ENCODE results near the gene CENPO.

Gene CENPO

DNA sequence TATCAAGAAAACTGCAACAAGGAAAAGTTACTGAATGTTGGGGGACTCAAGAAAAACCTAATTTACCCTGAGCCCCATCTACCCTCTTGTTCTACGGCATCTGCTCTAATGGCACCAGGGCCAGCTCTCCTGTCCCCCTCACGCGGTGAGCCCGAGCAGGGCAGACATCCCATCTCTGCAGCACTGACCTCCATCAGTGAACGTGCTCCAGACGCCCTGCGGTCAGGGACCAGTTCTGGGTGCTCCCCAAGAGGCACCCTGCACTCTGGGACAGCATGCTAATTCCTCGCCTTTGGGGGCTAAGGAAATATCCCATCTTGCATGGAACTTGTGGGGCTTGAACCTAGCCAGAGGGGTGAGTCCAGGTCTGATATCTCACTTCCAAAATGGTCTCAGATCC, 43.0 kb downstream of the CENPO start:
- no peak overlapping the region for H3K4me3 ChIP-seq (ENCODE audit: low read depth, low read length)

DNA sequence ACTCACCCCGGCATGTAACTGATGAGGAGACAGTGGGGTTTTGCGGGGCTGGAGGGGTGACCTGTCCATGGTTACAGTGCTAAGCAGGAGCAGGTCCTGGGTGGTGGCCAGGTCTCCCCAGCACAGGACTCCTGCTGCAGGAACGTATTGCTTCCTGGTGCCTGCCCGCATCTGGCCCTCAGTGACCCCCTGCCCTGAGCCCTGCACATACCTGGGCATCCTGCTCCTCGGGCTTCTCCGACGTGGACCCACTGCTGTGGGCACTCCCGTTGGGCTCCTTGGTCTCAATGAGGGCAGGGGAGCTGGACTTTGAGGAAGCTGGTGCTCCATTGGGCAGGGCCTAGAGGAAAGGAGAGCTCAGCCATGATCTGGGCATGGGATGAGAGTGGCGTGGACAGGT, 43.5 kb downstream of the CENPO start:
- H3K4me3 ChIP-seq (ENCODE audit: low read depth, low read length) = no peak overlapping the region

DNA sequence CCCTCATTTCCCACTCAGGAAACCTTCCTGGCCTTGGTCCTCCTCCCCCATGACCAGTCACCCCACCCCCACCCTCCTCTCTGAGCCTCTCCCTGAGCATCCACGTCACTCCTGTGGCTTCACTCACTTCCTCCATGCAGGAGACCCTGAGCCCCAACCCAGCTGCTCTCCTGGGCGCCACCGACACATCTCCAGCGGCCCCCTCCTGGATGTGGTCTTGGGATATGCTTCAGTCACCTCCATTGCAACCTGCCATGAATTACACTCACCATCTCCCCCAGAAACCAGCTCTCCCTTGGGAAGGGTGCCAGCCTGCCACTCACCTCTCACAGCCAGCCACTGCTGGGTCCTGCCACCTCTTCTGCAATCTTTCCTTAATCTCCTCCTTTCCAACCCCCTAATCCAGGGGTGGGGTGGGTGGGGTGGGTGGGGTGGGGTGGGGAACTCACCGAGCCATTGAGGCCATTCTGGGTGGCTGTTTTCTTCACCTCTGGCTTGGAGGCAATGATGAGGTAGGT, 44.8 kb downstream of the CENPO start:
- no peak overlapping the region for H3K4me3 ChIP-seq (ENCODE audit: low read depth, low read length)

DNA sequence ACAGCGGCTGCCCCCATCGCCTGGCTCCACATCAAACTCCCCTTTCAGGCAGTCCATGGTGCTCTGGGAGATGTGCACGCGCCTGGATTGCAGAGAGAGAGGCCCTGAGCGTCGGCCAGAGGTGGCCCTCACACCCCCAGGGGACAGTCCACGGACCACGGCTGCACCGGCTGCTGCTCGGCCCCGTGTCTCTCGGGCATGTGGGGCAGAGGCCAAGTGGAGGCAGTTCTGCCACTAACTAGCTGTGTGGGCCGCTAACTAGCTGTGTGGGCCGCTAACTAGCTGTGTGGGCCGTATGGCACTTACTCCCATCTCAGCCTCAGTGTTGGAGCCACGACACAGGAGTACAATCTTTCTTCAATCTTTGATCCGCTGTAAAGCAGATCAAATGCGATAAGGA, 45.3 kb downstream of the CENPO start:
- no peak overlapping the region for H3K4me3 ChIP-seq (ENCODE audit: low read depth, low read length)

DNA sequence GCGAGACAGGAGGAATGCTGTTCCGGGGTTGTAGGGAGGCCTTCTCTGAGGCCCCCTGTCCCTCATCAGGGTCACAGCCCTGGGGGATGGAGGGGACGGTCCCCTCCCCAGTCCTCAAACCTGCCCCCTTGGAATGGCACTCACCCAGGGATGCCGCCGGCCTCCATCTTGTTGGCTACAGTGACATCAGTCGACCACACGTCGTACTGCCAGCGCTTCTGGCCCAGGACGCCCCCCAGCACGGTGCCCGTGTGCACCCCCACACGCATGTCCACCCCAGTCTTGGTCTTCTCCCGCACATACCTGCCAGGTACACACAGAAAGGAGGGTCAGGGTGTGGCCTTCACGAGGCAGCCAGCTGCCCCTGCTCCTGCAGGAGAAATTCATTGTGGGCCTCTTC, 46.5 kb downstream of the CENPO start:
- H3K4me3 ChIP-seq (ENCODE audit: low read depth, low read length) = no peak overlapping the region

DNA sequence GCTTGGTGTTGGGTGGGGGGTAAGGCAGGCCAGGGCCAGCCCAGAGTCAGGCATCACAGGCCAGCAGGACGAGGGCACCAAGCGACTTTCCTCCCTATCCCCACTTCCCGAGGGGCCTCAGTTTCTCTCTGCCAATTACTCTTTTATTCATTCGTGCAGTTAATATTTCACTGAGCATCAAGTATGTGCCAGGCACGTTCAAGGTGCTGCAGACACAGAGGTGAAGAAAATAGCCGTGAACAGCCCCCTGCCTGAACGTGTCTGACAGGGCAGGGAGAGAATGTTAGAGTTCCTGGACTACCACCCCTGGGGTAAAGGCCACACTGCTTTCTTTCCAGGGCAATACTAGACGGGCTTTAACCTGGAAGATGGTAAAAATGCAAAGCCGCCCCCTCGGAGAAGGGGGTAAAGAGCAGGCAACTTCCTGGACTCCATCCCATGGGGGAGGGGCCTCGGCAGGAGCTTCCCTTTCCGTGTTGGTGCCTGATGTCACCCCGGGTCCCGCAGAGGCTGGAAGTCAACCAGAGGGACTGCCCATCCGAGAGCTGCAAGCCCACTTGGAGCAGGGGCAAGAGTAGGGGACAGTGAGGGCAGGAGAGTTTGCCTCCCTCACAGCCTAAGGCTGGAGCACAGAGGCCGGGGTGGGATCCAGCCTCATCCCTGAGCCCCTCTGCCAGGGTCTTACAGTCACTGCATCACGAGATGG, 47.1 kb downstream of the CENPO start:
- H3K4me3 ChIP-seq (ENCODE audit: low read depth, low read length) = no peak overlapping the region

DNA sequence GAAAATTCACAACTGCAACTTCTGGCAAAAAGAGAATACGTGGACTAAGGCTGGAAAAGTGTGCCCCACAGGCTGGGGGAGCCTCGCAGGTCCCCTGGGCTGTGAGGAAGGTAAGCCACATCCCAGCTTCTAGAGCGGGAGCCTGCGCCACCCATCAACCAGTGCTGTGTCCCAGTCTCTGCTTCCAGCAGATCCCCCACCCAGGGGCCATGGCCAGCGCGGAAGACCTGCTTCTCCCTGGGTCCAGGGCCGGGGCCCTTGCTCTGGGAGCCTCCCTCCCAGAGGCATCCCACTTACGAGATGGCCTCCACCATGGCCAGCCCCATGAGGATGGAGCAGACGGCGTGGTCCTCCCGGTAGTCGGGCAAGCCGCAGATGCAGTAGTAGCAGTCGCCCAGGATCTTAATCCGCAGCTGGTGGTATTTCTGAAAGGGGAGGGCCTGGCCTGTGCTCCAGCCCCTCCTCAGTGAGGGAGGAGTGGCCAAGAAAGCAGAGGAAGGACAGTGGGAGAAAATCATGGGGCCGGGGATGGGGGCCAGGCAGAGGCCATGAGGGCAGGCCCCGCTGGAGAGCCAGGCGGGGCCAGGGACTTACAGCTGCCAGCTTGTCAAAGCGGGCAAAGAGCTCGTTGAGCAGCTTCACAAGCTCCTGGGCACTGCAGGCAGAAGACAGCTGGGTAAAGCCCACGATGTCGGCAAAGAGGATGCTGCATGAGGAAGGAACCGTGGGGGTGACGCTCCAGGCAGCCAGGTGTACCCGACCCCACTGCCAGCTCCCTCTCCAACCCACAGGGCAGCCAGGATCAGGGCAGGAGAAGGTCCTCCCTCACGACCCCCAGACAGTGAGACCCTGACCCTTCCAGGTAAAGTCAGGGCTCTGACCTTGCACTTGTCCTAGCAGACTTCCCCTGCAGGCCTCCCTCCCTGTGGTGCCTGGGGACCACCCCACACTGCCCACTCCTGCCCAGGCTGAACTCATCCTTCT, 48.0 kb downstream of the CENPO start:
- no peak overlapping the region for H3K4me3 ChIP-seq (ENCODE audit: low read depth, low read length)

DNA sequence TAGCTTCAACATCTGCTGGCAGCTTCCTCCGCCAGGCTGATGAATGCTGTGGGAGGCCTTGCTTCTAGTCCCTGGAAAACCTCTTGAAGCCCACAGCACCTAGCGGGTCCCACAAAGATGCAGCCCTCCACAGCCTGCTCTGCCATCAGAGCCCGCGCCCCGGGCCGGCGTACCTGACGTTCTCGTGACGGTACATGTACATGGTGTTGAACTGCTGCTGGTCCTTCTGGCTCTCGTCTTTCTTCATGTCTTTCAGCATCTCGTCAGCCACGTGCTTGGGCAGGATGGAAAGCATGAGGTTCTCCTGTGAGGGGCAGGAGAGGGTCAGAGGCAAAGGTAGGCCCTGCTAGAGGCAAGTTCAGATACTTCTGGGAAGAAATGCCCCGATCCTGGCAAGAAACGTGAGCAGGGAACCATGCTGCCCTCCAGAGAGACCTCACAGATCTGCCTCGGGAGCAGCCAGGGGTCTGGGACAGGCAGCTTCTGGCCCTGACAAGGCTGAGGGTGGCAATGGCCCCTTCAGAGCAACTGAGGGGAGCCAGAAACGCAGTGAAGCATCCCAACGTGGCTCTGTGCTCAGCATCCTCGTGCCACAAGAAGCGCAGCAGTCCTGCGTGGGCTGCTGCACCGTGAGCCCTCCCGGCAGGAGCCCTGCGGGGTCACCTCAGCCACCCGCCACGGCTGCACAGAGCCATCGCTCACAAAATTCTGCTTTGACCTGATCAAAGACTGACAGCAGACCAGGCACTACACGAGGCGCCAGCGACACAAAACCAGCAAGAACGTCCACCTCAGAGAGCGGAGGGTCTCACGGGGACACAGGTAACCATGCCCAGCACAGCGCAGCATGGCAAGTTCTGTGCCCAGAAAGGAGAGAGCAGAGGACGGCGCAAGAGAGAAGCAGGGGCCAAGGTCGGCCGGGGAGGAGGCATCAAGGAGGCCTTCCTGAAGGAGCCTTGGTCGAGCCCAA, 49.1 kb downstream of the CENPO start:
- no peak overlapping the region for H3K4me3 ChIP-seq (ENCODE audit: low read depth, low read length)

DNA sequence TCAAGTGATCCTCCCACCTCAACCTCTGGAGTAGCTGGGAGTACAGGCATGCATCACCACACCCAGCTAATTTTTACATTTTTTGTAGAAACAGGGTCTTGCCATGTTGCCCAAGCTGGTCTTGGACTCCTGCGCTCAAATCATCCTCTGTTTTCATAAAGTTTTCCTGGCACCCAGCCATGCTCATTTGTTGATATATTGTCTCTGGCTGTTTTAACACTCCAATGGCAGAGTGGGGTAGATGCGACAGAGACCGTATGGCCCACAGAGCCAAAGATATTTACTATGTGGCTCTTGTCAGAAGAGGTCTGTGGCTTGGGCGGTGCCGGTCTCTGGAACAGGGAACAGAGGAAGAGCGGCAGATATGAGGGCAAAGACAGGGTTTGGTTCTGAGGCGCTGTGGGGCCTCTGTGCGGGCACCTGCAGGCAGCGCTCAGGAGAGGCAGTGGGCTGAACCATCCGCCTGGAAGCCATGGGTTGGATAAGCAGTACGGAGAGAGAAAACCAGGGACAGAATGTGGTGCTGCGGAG, 50.2 kb downstream of the CENPO start:
- H3K4me3 ChIP-seq (ENCODE audit: low read depth, low read length) = no peak overlapping the region

DNA sequence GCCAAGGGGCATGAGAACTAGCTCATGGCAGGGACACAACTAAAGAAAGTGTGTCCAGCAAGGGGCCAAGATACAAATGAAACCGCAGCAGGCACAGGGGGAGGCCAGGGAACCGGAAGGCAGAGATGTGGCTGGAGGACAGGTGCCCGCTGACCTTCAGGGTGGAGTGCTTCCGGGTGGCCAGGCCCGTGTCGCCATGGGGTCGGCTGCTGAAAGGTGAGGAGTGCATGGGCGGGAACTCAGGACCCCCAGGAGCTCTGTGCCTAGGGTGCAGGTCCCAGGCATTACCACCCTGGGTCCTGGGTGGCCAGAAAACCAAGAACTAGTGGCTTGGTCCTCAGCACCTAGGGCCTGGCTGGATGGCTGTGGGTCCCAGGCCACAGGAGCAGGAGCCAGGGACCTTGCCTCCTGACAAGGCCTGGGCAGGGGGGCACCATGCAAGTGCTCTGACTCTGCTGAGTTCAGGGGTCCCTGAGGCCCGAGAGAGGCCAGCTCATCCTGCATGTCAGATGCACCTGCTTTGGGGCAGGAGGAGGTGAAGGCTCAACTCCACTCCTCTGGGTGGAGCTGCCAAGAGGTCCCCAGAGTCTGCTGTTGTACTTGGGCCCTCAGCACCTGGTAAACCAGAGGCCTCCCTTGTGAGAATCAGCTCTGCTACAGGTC, 50.9 kb downstream of the CENPO start:
- no peak overlapping the region for H3K4me3 ChIP-seq (ENCODE audit: low read depth, low read length)

DNA sequence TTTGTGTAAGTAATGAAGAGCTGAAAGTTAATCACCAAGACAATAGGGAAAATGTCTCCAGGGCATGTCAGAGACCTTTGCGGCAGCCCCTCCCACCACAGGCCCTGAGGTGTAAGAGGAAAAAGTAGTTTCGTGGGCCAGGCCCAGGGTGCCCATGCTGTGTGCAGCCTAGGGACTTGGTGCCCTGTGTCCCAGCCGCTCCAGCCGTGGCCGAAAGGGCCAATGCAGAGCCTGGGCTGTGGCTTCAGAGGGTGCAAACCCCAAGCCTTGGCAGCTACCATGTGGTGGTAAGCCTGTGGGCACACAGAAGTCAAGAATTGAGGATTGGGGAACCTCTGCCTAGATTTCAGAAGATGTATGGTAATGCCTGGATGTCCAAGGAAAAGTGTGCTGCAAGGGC, 52.5 kb downstream of the CENPO start:
- no peak overlapping the region for H3K4me3 ChIP-seq (ENCODE audit: low read depth, low read length)

DNA sequence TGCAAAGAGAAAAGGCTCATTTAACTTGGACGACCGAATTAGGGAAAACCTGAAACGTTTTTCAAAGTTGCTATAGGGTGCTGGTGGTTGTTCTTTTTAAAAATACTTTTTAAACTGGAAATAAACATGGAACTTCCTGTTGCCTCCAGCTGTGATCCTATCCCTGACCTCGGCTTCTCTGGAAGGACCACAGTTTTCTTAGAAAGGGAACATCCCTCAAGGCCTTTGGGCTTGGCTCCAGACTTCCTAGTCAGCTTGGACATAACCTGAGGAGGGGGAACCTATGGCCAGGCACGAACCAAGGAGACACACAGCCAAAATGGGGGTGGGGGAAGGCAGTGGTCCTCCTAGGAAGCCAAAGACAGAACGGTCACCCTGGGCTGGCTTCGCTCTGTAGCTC, 57.7 kb downstream of the CENPO start:
- H3K4me3 ChIP-seq (ENCODE audit: low read depth, low read length) = no peak overlapping the region

DNA sequence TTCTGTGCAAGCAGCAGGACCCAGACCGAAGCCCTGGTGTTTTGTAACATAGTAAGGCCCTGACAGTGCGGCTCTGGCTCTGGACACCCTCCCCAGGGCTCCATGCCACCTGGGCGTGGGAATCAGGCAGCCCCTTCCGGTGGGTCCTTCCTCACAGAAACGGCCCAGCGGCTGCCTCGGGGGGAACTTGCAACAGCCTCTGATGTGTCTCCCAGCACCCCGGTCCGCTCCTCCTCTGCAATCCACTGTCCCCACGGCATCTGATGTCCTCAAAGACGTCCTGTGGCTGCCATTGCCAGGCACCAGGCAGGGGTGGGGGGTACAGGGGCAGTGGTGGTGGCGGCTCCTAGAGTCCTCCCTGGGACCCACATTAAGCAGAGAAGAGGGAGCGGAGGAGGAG, 58.8 kb downstream of the CENPO start:
- H3K4me3 ChIP-seq (ENCODE audit: low read depth, low read length) = no peak overlapping the region

DNA sequence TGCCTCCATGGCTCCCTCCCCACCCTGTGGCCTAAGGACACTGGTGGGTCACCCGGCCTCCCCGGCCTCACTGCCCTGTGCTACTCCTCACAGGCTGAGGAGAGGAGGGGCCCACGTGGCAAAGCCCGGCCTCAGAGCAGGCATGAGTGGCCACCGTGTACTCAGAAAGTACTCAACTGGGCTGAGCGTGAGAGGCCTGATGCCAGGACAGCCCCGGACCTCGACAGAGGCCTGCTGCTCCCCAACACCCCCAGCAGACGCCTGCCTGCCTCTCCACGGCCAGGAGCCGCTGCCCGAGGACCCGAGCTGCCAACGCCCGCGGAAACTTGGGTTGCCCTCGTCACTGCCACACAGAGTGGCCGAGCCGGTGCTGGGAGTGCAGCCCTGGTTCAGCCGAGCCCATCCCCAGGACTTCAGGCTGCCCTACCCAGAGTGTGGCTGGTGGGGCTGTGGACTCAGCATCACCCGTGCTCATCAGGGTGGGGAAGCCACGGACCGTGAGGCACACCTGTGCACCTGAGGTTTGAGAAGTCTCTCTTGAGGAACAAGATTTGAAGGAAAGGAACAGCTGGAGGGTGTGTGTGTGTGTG, 59.3 kb downstream of the CENPO start:
- no peak overlapping the region for H3K4me3 ChIP-seq (ENCODE audit: low read depth, low read length)

DNA sequence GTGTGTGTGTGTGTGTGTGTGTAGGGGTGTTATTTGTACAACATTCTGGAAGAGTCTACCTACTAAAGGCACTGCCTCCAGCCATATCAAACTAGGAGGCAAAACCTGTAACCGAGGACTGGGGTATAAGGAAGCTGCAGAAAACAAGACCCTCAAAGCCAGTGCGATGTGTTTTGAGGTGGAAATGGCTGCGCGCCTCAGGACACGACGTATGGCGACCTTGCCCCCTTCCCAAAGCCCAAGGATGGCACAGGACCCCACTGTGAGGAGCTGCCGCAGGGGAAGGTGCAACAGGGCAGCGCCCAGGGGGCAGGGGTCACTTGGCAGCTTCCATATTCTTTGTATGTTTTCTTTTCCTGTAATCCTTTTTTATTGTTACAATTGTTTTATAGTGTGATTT, 59.8 kb downstream of the CENPO start:
- no peak overlapping the region for H3K4me3 ChIP-seq (ENCODE audit: low read depth, low read length)

DNA sequence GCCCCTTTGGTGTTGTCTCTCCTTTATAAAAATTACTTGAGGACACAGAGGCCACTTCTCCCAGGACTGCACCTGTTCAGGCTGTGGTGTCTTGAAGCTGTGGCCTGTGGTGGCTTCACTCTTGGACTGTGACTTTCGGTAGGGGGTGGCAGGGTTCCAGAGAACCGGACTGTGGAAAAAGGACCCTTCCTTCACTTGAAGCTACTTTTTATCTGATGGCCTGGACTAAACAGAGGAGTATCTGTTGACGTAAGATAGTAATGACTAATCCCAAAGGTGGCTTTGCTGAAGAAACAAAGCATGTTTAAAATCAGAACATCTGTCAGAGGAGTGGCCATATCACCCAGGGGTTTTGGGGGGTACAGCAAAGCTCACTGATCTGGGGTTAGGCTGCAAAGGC, 60.8 kb downstream of the CENPO start:
- H3K4me3 ChIP-seq (ENCODE audit: low read depth, low read length) = no peak overlapping the region

DNA sequence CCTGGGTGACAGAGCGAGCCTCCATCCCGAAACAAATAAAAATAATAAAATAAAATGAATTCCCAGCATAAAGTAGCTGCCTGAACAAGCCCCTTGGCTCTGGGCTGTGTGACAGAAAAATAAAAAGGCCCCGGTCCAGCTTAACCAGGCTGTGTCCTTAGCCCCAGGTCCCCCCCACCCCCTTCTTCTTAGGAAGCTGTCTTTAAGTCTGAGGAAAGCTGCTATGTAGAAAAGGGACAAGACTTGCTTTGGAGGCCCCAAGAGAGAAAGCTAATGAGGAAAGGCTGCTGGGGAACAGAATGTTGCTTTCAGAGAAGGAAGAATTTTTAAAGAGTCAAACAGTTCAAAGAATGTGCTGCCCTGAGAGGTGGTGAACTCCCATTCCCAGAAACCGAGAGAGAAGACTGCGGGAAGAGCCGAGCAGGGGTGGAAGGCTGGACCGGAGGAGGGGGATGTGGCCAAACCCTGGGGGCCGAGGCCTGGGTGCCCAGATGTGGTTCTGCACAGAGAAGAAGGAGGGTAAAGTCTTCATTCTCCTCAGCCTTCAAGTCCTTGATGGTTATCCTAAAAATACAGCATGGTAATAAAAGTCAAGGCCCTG, 61.9 kb downstream of the CENPO start:
- H3K4me3 ChIP-seq (ENCODE audit: low read depth, low read length) = no peak overlapping the region

DNA sequence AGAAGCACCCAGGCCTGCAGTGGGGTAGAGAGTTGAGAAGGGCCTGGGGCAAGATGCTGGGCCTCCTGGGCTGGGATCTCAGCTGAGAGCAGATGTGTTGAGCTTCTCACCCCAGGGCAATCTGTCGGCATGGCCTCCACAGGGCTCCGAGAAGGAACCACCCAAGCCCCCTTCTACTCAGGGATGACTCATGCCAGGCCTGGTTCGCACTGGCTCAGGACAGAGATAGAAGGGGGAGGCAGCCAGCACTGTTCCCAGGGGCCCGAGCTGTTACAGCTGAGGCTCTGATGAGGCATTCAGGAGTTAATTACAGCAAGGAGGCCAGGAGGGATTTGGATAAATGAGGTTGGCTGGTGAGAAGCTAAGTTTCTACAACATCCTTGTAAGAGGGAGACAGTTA, 62.5 kb downstream of the CENPO start:
- H3K4me3 ChIP-seq (ENCODE audit: low read depth, low read length) = no peak overlapping the region

DNA sequence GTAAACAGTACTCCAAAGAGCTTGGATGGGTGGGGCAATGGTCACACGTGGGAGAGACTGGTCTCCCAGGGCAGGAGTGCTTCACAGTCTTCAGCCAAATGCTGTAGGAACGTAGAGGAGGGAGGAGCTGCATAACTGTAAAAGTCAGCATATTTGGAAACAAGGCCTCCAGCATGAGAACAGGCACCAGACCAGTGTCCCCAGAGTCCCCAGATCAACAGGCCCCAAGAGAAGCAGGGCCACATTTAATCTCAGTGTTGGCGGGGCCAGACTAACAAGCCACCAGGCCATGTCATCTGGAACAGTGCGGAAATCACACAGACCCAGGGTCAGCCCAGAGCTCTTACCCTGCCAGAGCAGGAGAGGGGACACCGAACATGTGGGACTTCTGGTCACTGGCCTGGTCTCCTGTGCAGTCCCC, 63.6 kb downstream of the CENPO start:
- H3K4me3 ChIP-seq (ENCODE audit: low read depth, low read length) = no peak overlapping the region
